NCI-H345 treated with DMSO at 0.1 percent for 48 hours (cell line): ENCODE measurements around the gene RALGAPA2.
"Not testable (repeated sequence)": the region's sequence is repeated elsewhere in the genome, so short reads cannot be mapped to it uniquely, and the experiment has no call there.

Source experiments
- DNase-seq: peaks from one replicate; lab custom pipeline; 2025; ENCODE audit not compliant: unreplicated experiment; lab: John Stamatoyannopoulos, UW

Gene RALGAPA2

GRCh38 chr20:20546402-20546801, 166.0 kb downstream of the RALGAPA2 start:
- DNase-seq, result no peak

DNA sequence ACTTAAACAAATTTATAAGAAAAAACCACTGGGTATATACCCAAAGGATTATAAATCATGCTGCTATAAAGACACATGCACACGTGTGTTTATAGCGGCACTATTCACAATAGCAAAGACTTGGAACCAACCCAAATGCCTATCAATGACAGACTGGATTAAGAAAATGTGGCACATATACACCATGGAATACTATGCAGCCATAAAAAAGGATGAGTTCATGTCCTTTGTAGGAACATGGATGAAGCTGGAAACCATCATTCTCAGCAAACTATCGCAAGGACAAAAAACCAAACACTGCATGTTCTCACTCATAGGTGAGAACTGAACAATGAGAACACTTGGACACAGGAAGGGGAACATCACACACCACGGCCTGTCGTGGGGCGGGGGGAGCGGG, 169.1 kb downstream of the RALGAPA2 start:
- DNase-seq, result not testable (repeated sequence)

DNA sequence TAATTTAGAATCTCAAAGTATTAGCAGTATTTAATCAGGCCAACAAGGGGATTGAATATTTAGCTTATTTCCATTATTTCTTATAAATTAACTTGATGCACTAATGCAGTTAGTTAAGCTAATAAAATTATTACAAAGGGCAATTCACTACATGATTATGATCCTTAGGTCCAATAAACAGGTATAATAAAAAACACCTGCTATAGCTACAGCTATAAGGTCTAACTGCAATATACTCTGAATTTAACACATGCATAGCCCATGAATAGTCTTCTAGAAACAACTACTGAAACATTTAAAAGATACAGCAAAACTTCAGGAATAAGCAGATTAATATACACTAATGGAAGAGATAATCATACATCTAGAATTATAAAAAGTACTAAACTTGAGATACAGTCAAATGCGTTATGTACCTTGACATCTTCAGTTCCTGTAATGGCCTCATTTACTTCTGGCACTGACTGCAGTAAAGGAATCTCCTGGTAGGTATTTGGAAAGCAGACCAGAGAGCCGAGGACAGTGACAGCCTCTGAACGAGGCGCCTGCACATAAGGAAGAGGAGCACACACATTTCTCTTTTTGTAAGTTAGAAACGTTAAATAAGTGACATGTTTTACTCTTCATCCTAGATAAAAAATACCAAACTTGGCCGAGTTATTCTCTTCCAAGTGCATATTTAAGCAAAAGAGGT, 176.1 kb downstream of the RALGAPA2 start:
- no peak for DNase-seq

- DNase-seq, result no peak
Measured at GRCh38 chr20:20535051-20535450, 177.4 kb downstream of the RALGAPA2 start.

- DNase-seq, result no peak
Measured at GRCh38 chr20:20531283-20531682, 181.2 kb downstream of the RALGAPA2 start.

- no peak for DNase-seq
Measured at GRCh38 chr20:20530428-20531151, 181.9 kb downstream of the RALGAPA2 start.

GRCh38 chr20:20529597-20529996, 182.8 kb downstream of the RALGAPA2 start:
- DNase-seq, result no peak

- DNase-seq, result no peak
Measured at GRCh38 chr20:20528861-20529260, 183.6 kb downstream of the RALGAPA2 start.

- DNase-seq, result no peak
Measured at GRCh38 chr20:20527661-20528060, 184.8 kb downstream of the RALGAPA2 start.

GRCh38 chr20:20525756-20526155, 186.7 kb downstream of the RALGAPA2 start:
- no peak for DNase-seq

DNA sequence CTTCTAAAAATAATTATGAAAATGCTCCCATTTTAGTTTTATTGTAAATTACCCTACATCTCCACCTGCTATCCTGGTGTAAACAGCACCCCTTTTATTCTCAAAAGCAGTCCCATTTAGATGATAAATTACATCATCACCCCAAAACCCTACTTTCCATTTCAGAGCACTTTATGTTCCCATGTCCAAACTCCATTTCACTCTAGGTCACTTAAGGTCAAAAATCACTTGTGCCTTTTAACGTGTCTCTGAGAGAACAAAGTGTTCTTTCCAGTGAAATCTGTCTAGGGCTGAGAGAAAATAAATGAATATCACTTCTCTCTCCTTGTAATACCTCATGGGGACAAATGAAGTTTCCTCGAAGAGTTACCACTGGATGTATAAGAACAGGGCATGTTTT, 187.2 kb downstream of the RALGAPA2 start:
- no peak for DNase-seq

- DNase-seq, result no peak
Measured at GRCh38 chr20:20524756-20525155, 187.7 kb downstream of the RALGAPA2 start.

DNA sequence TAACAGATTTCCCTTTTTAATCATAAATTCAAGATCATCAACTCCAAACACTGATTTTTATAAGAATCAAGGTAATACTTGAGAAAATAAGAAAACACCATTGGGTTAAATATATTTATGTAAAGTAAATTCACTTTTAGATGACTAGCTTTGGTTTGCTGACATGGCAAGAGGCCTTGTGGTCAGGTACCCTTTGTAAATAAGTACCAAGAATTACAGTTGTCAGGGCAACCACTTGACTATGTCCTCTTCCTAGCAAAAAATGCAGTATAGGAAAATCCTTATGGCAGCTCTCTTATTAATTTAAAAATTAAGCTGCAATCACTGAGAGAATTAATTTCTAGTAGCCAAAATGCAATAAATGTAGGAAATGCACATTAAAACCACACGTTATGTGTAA, 190.7 kb downstream of the RALGAPA2 start:
- no peak for DNase-seq

DNA sequence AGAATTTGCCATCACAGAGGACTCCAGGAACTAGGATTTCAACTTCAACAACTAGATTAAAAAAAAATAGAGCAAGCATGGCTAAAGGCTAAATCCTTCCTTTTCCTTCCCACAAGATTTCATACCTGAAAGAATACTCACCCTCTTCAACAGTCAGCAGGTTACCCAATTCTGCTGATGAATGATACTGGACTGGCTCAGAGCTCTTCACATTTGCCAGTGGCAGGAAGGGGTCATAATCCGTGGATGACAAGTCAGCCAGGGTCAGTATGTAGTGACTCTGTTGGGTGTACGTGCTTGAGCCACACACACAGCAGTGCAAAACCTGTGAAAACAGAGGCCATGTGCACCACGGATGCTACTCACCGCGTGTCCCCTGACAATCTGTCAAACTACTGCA, 191.7 kb downstream of the RALGAPA2 start:
- no peak for DNase-seq

DNA sequence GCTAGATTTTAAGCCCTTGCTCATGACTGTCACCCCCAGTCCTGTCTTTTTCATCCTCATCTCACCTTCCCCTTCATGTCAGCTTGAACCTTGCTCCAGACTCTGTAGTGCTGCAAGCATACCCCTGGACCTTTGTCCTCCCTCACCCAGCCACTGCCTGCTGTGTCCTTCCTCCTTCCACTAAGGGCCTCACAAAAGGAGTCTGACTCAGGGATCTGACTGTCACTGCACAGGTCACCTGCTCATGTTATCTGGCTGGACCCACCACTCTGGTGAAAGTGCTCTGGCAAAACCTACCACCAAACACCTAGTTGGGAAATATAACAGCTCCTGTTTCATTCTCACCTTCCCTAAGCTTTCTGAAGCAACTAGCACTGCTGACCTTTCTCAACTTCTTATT, 193.2 kb downstream of the RALGAPA2 start:
- no peak for DNase-seq

- no peak for DNase-seq
Measured at GRCh38 chr20:20518263-20518662, 194.2 kb downstream of the RALGAPA2 start.

DNA sequence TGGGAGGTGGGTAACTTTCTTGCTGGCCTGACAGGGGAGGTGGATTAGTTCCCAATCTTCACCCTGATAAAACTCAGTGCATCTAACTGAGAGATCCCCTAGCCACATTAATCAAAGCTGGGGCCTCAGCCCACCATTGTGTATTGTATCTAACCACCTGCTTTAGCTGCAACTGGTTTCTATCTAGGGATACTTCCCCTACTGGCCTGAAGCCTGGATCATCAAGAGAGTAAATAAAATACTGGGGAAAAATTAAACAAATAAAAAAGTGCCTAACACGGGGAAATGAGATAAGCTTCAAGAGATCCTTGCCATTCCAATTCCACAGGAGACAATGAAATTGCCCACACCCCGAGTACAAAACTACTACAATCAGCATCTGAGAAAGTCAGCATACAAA, 195.1 kb downstream of the RALGAPA2 start:
- DNase-seq, result no peak

DNA sequence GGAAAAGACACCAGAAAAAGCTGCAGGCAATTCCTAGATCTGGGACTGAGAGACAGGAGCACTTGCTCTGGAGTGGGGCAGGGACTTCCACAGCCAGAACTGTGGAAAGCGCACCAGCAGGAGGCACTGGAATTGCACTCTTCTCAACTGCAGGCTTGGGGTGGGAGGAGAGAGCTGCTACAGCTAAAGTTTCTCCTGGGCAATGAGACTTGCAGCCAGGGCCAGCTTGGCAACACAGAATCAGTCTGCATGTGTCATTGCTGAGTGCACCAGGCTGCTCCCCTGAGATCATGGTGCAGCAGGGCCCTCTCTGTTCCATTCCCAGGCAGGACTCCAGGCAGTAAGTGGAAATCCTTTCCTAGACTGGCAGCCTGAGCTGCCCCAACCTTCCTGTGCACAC, 198.7 kb downstream of the RALGAPA2 start:
- DNase-seq, result no peak

DNA sequence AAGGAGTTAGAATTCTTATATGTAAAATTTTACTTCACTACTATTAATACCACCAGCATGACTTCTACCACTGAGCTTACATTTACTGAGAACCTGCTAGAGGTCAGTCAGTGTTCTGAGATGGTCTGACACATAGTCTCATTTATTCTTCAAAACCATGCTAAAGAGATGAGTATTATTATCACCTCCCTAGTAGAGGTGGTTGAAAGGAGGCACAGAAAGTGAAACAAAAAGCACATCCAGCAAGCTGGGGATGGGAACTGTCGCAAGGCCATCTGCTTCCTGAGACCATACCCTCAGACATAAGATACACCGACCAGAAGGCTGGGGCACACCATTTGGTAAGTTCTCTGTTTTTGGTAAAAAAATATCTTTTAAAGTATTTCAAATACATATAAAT, 206.9 kb downstream of the RALGAPA2 start:
- no peak for DNase-seq

DNA sequence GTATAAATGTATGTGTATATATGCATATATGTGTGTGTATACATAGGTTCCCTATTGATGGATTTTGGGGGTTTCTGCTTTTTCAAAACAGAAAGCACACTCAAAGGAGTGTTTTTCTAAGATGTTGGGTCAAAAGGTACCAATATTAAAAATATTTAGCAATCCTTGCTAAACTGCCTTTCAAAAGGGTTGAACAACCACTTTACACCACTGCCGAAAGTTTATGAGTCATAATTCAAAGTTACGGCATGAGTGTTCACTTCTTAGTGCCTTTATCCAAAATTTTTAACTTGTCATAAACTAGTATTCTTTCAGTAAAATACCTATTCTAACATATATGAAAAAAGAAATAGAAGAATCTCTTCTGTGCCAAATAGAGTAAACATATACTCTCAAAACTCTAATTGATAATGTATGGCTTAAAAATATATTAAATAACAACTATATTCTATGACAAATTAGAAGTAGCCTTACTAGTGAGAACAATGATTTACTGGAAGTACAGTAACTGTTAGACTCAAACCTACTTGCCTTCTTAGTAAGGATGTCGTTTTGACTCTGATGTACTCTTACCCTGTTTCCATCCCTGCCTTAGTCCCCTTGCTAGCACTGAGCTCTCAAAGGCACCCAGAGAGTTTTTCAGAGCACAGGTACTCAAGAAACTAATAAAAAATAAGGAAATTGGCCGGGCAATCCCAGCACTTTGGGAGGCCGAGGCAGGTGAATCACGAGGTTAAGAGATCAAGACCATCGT, 208.5 kb downstream of the RALGAPA2 start:
- DNase-seq, result no peak

GRCh38 chr20:20501128-20501527, 211.3 kb downstream of the RALGAPA2 start:
- no peak for DNase-seq

- DNase-seq, result no peak
Measured at GRCh38 chr20:20500312-20500711, 212.1 kb downstream of the RALGAPA2 start.
